Measurements from ENCODE around the gene SKA2.
"Not testable (repeated sequence)": the region's sequence is repeated elsewhere in the genome, so short reads cannot be mapped to it uniquely, and the experiment has no call there.

DNA sequence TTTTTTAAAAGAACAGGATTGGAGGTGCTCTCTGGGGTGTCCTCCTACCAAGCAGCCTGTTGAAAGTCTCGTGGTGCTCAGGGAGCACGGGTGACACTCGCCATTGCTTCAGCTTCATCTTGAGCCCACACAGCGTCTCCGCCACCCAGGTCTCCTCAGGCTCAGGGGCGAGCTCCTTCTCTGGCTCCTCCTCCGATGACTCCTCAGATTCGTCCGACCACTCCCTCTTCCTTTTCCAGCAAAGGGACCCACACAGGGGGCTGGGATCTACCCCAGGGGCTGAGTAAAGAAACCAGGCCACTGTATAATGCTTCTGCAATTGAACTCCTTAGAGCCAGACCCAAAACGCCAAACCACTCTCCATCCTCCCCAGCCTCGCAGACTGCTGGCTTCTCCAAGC, 24.6 kb upstream of the SKA2 start:
- TF ChIP-seq, protein P1, sequence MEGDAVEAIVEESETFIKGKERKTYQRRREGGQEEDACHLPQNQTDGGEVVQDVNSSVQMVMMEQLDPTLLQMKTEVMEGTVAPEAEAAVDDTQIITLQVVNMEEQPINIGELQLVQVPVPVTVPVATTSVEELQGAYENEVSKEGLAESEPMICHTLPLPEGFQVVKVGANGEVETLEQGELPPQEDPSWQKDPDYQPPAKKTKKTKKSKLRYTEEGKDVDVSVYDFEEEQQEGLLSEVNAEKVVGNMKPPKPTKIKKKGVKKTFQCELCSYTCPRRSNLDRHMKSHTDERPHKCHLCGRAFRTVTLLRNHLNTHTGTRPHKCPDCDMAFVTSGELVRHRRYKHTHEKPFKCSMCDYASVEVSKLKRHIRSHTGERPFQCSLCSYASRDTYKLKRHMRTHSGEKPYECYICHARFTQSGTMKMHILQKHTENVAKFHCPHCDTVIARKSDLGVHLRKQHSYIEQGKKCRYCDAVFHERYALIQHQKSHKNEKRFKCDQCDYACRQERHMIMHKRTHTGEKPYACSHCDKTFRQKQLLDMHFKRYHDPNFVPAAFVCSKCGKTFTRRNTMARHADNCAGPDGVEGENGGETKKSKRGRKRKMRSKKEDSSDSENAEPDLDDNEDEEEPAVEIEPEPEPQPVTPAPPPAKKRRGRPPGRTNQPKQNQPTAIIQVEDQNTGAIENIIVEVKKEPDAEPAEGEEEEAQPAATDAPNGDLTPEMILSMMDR (conservative IDR thresholded peaks at IDR 0.05; ENCODE audit: low read length): not testable (repeated sequence)
- not testable (repeated sequence) for TF ChIP-seq EZH2phosphoT487 (IDR thresholded peaks at IDR 0.05; ENCODE audit: borderline replicate concordance)

All from Loucy (cell line).